Bronchial smooth muscle cell (primary cell): ENCODE data around the gene ETV5. TPM values are rescaled to one million over a fixed set of nuclear protein-coding genes. Genes with fewer than 3 reads are reported as not detected.

Source experiments
- total RNA-seq: library from RNA; depleted of rRNA; stranded (reverse); fragments of >200 nt; gene quantifications from 2 replicates; pipeline ENCODE4 v1.2.1, GENCODE V29; 2014

ETV5 gene
- total RNA-seq = 5.4 and 13.9 TPM in 2 replicates

GRCh38 chr3:186108941-186109865, at the start of gene ETV5:
TSS of gene ETV5 (minus strand) at chr3:186109089. CDS start at chr3:186105868, 3,221 bp downstream.

Other genes with a start within 250 kb of the ETV5 start
- gene TRA2B, start 171.1 kb downstream of the ETV5 start, total RNA-seq = 116 and 117 TPM in 2 replicates